Gastroesophageal sphincter (tissue), 4 donors: ENCODE results near the gene SH3GL3. TPM values are rescaled to one million over a fixed set of nuclear protein-coding genes. Genes with fewer than 3 reads are reported as not detected.

ENCODE experiments used
- ATAC-seq: fragments of 150-250 bp; one replicate; pipeline ENCODE4 v1.9.1; 2016; ENCODE audit warnings: mild to moderate bottlenecking, moderate library complexity
- H3K27ac ChIP-seq, 4 donors: fragments of 200-600 bp; sonication (generic) in 3 of 4; 1 replicate in 3 of 4; 2 replicates in 1 of 4; pipeline ENCODE4 v1.5.1; 2016 to 2019
- H3K27me3 ChIP-seq: fragments of 200-600 bp; sonication (generic); one replicate; pipeline ENCODE4 v1.5.1; 2019
- H3K36me3 ChIP-seq, 2 donors: fragments of 200-600 bp; sonication (generic); one replicate each; pipeline ENCODE4 v1.5.1; 2019; ENCODE audit warnings: control low read depth in 1 of 2
- H3K4me1 ChIP-seq, 3 donors: fragments of 200-600 bp; sonication (generic); 1 replicate in 2 of 3; 2 replicates in 1 of 3; pipeline ENCODE4 v1.5.1; 2016 to 2019; ENCODE audit warnings: control low read depth in 2 of 3
- H3K4me3 ChIP-seq, 2 donors: fragments of 200-600 bp; sonication (generic); one replicate each; pipeline ENCODE4 v1.5.1; 2019; ENCODE audit warnings: mild to moderate bottlenecking in 1 of 2, moderate library complexity in 1 of 2
- H3K9me3 ChIP-seq, 3 donors: fragments of 200-600 bp; sonication (generic); one replicate each; pipeline ENCODE4 v1.5.1; 2017 to 2019; ENCODE audit warnings: control low read depth in 2 of 3
- CTCF ChIP-seq, 4 experiments: fragments of 200-600 bp in 2 of 4; fragments of 450-650 bp in 2 of 4; sonication (generic) in 1 of 4; IDR thresholded peaks; one replicate each; pipeline ENCODE4 v1.5.1; 2017 to 2019; ENCODE audit warnings: antibody characterized with exemption in 4 of 4, mild to moderate bottlenecking in 2 of 4, moderate library complexity in 2 of 4
- EP300 ChIP-seq: sonication (generic); formaldehyde crosslinking; IDR thresholded peaks from one replicate; pipeline ENCODE4 v1.6.1; 2017; ENCODE audit warnings: antibody characterized with exemption, mild to moderate bottlenecking
- POLR2A ChIP-seq, 2 donors: fragments of 450-650 bp; IDR thresholded peaks; one replicate each; pipeline ENCODE4 v1.6.1; 2017; ENCODE audit warnings: antibody characterized with exemption in 2 of 2, mild to moderate bottlenecking in 2 of 2, moderate library complexity in 1 of 2
- POLR2AphosphoS5 ChIP-seq: sonication (generic); formaldehyde crosslinking; IDR thresholded peaks from one replicate; pipeline ENCODE4 v1.6.1; 2017; ENCODE audit warnings: antibody characterized with exemption
- WGBS, 2 donors: methylation state at CpG; one replicate each; pipeline ENCODE4 v1.1.5; 2018; ENCODE audit warnings: low coverage in 1 of 2; 5-methylcytosine and 5-hydroxymethylcytosine counted together
- total RNA-seq, 4 donors: library from RNA; depleted of rRNA; stranded (reverse); fragments of >200 nt; gene quantifications; one replicate each; pipeline ENCODE4 v1.1.0, GENCODE V29; 2016

Gene SH3GL3
- total RNA-seq, 4 donors from 2014 or later = 0.31 to 0.94 TPM; not detected in 2

GRCh38 chr15:83484636-83485035 is 37.5 kb downstream of the SH3GL3 start:
- TF ChIP-seq POLR2AphosphoS5 = no peak
- no peak for TF ChIP-seq CTCF (IDR thresholded peaks at IDR 0.05)
- TF ChIP-seq POLR2A (IDR thresholded peaks at IDR 0.05) = no peak
- no peak for TF ChIP-seq EP300
- H3K27ac ChIP-seq = no peak overlapping the region
- H3K36me3 ChIP-seq = no peaks in the 10 kb centered on the region
- H3K9me3 ChIP-seq = peaks cover 0 to 19% (median 0%) of the 10 kb centered on the region in 3 donors
- H3K4me3 ChIP-seq = no peak overlapping the region
- ATAC-seq = no peak
- WGBS, 2 donors = 74 to 84% methylated on average over 2 of the region's 2 CpGs
- H3K4me1 ChIP-seq = no peaks in the 10 kb centered on the region
- peaks cover 6% of the 10 kb centered on the region for H3K27me3 ChIP-seq

- no peak overlapping the region for H3K4me3 ChIP-seq
- no peak for ATAC-seq
Observed at GRCh38 chr15:83486363-83486762, 39.2 kb downstream of the SH3GL3 start.

GRCh38 chr15:83487519-83487918 is 40.4 kb downstream of the SH3GL3 start:
- H3K4me1 ChIP-seq = no peaks in the 10 kb centered on the region
- peaks cover 6% of the 10 kb centered on the region for H3K27me3 ChIP-seq
- no peak overlapping the region for H3K27ac ChIP-seq
- no peak for ATAC-seq
- H3K4me3 ChIP-seq = no peak overlapping the region
- TF ChIP-seq CTCF (IDR thresholded peaks at IDR 0.05) (no peak), EP300 (no peak), POLR2AphosphoS5 (no peak), POLR2A (IDR thresholded peaks at IDR 0.05) (no peak)
- 89% methylated on average over 3 of the region's 3 CpGs for WGBS, 2 donors
- H3K36me3 ChIP-seq = no peaks in the 10 kb centered on the region
- H3K9me3 ChIP-seq = peaks cover 0 to 19% (median 0%) of the 10 kb centered on the region in 3 donors

More at GRCh38 chr15:83486363-83486762, 39.2 kb downstream of the SH3GL3 start:
- no peak overlapping the region for H3K27ac ChIP-seq
- H3K27me3 ChIP-seq = peaks cover 6% of the 10 kb centered on the region
- peaks cover 0 to 19% (median 0%) of the 10 kb centered on the region in 3 donors for H3K9me3 ChIP-seq
- no peaks in the 10 kb centered on the region for H3K4me1 ChIP-seq
- no peaks in the 10 kb centered on the region for H3K36me3 ChIP-seq
- TF ChIP-seq EP300 (no peak), POLR2AphosphoS5 (no peak), POLR2A (IDR thresholded peaks at IDR 0.05) (no peak), CTCF (IDR thresholded peaks at IDR 0.05) (no peak)

- TF ChIP-seq EP300 (no peak), CTCF (IDR thresholded peaks at IDR 0.05) (no peak), POLR2AphosphoS5 (no peak), POLR2A (IDR thresholded peaks at IDR 0.05) (no peak)
- no peaks in the 10 kb centered on the region for H3K36me3 ChIP-seq
- H3K9me3 ChIP-seq = peaks cover 0 to 5% (median 0%) of the 10 kb centered on the region in 3 donors
- 92 to 93% methylated on average over 2 of the region's 2 CpGs for whole genome bisulfite sequencing, 2 donors
- no peak overlapping the region for H3K27ac ChIP-seq
- H3K4me1 ChIP-seq = no peaks in the 10 kb centered on the region
- H3K4me3 ChIP-seq = no peak overlapping the region
- peaks cover 9% of the 10 kb centered on the region for H3K27me3 ChIP-seq
- ATAC-seq = no peak
Observed at GRCh38 chr15:83489690-83490089, 42.5 kb downstream of the SH3GL3 start.

- WGBS, 2 donors = 58 to 81% methylated on average over 3 to 5 of the region's 5 CpGs
- Histone ChIP-seq H3K27me3 (peaks cover 9% of the 10 kb centered on the region), H3K9me3 (peaks cover 0 to 3% (median 0%) of the 10 kb centered on the region in 3 donors), H3K4me3 (no peak overlapping the region), H3K27ac (no peak overlapping the region), H3K36me3 (no peaks in the 10 kb centered on the region), H3K4me1 (no peaks in the 10 kb centered on the region)
- TF ChIP-seq POLR2A (IDR thresholded peaks at IDR 0.05) (no peak), CTCF (IDR thresholded peaks at IDR 0.05) (no peak), POLR2AphosphoS5 (no peak), EP300 (no peak)
- no peak for ATAC-seq
Observed at GRCh38 chr15:83491486-83491885, 44.3 kb downstream of the SH3GL3 start.
